ELR (cell line): ENCODE measurements around the gene CNIH1.
"Not testable (repeated sequence)": the region's sequence is repeated elsewhere in the genome, so short reads cannot be mapped to it uniquely, and the experiment has no call there.

Experiments used
- DNase-seq: peaks from one replicate; pipeline ENCODE4 v3.0.0-alpha.2; 2015; ENCODE audit warnings: low read depth

Gene CNIH1

GRCh38 chr14:54467280-54467679, 26.1 kb upstream of the CNIH1 start:
- no peak for DNase-seq

- DNase-seq: no peak
These were observed 24.5 kb upstream of the CNIH1 start for GRCh38 chr14:54465654-54466053.

- DNase-seq: no peak
These were observed 20.9 kb upstream of the CNIH1 start for GRCh38 chr14:54462048-54462447.

GRCh38 chr14:54459106-54459505, 17.9 kb upstream of the CNIH1 start:
- no peak for DNase-seq

- not testable (repeated sequence) for DNase-seq
These were observed 17.4 kb upstream of the CNIH1 start for GRCh38 chr14:54458536-54458935.

GRCh38 chr14:54457609-54457996, 16.4 kb upstream of the CNIH1 start:
- DNase-seq: no peak

GRCh38 chr14:54456820-54457608, 15.8 kb upstream of the CNIH1 start:
- DNase-seq: peak; percentile 53

GRCh38 chr14:54455363-54455762, 14.2 kb upstream of the CNIH1 start:
- DNase-seq: no peak

GRCh38 chr14:54453990-54454389, 12.8 kb upstream of the CNIH1 start:
- DNase-seq: peak; percentile 53

GRCh38 chr14:54453252-54453651, 12.1 kb upstream of the CNIH1 start:
- no peak for DNase-seq

GRCh38 chr14:54451961-54452360, 10.8 kb upstream of the CNIH1 start:
- DNase-seq: no peak

GRCh38 chr14:54451121-54451601, 10.0 kb upstream of the CNIH1 start:
- DNase-seq: no peak

GRCh38 chr14:54450535-54450934, 9.4 kb upstream of the CNIH1 start:
- DNase-seq: peak; percentile 57

- DNase-seq: peak; percentile 51
These were observed 6.1 kb upstream of the CNIH1 start for GRCh38 chr14:54447231-54447692.

- DNase-seq: no peak
These were observed 5.1 kb upstream of the CNIH1 start for GRCh38 chr14:54446161-54446693.

GRCh38 chr14:54444681-54445080, 3.5 kb upstream of the CNIH1 start:
- no peak for DNase-seq

GRCh38 chr14:54443981-54444380, 2.8 kb upstream of the CNIH1 start:
- no peak for DNase-seq

GRCh38 chr14:54442961-54443360, 1.8 kb upstream of the CNIH1 start:
- not testable (repeated sequence) for DNase-seq

- DNase-seq: no peak
These were observed 700 bp downstream of the CNIH1 start for GRCh38 chr14:54440476-54440872.

- DNase-seq: peak; percentile 32
These were observed 1.1 kb downstream of the CNIH1 start for GRCh38 chr14:54440037-54440436.

- no peak for DNase-seq
These were observed 2.5 kb downstream of the CNIH1 start for GRCh38 chr14:54438703-54439102.

- DNase-seq: not testable (repeated sequence)
These were observed 3.2 kb downstream of the CNIH1 start for GRCh38 chr14:54437954-54438353.

GRCh38 chr14:54435500-54435981, 5.6 kb downstream of the CNIH1 start:
- peak; percentile 94 for DNase-seq
